Measurements from ENCODE around the gene FSTL3. TPM values are rescaled to one million over a fixed set of nuclear protein-coding genes. Genes with fewer than 3 reads are reported as not detected.
"Not testable (repeated sequence)": the region's sequence is repeated elsewhere in the genome, so short reads cannot be mapped to it uniquely, and the experiment has no call there.

The FSTL3 gene
- total and polyA plus RNA-seq, 2 donors: 3.1 to 12.5 TPM

- H3K27me3 ChIP-seq (ENCODE audit: control insufficient read depth in 2 of 2, insufficient read depth in 1 of 2, low read length in 1 of 2): peaks cover 0 to 3% of the 10 kb centered on the region in 2 donors
- H3K27ac ChIP-seq (ENCODE audit: low read depth in 1 of 2, low read length in 1 of 2): peak overlapping the region; percentile 67 to 73
- 73% methylated on average over 18 of the region's 18 CpGs for WGBS
- peaks cover 4 to 7% of the 10 kb centered on the region in 2 donors for H3K36me3 ChIP-seq (ENCODE audit: control insufficient read depth in 2 of 2, insufficient read depth in 2 of 2, low read length in 1 of 2)
- peaks cover 0 to 27% of the 10 kb centered on the region in 2 donors for H3K9me3 ChIP-seq (ENCODE audit: control insufficient read depth in 2 of 2, insufficient read depth in 1 of 2, low read length in 1 of 2)
- peak overlapping the region; percentile 46 to 95 for H3K4me3 ChIP-seq (ENCODE audit: low read length in 2 of 2)
- peaks cover 25 to 40% of the 10 kb centered on the region in 2 donors for H3K4me1 ChIP-seq (ENCODE audit: control insufficient read depth in 2 of 2, insufficient read depth in 2 of 2, low read length in 2 of 2)
- no peak for DNase-seq (ENCODE audit: low read depth in 6 of 9, low spot score in 9 of 9)
Observed at GRCh38 chr19:663682-664117, 12.5 kb upstream of the FSTL3 start.

DNA sequence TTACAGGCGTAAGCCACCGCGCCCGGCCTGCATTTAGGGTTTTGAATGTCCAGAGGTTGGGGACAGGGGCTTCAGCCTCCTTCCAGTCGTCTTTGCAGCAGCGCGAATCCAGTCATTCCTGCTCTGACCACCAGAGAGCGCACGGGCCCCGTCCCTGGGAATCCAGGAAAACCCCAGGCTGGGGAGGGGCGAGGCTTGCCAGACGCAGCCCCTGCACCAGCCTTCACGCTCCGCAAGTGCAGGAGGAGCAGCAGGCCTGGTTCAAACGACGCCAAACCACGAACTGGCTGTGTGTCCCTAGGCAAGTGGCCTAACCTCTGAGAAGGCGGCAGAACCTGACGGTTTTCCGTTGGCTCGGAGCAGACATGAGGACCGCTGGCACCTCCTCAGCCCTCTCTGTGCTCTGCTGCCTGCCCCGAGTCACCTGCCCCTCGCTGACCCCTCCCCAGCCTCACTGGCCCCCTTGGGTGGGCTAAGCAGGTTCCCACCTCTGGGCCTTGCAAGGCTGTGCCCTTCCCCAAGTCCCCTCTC, 11.2 kb upstream of the FSTL3 start:
- Histone ChIP-seq H3K27ac (ENCODE audit: low read depth in 1 of 2, low read length in 1 of 2) (no peak overlapping the region), H3K9me3 (ENCODE audit: control insufficient read depth in 2 of 2, insufficient read depth in 1 of 2, low read length in 1 of 2) (peaks cover 0 to 27% of the 10 kb centered on the region in 2 donors), H3K36me3 (ENCODE audit: control insufficient read depth in 2 of 2, insufficient read depth in 2 of 2, low read length in 1 of 2) (peaks cover 0 to 2% of the 10 kb centered on the region in 2 donors), H3K27me3 (ENCODE audit: control insufficient read depth in 2 of 2, insufficient read depth in 1 of 2, low read length in 1 of 2) (peaks cover 0 to 9% of the 10 kb centered on the region in 2 donors), H3K4me1 (ENCODE audit: control insufficient read depth in 2 of 2, insufficient read depth in 2 of 2, low read length in 2 of 2) (peaks cover 24 to 34% of the 10 kb centered on the region in 2 donors), H3K4me3 (ENCODE audit: low read length in 2 of 2) (no peak overlapping the region)
- WGBS: 18% methylated on average over 24 of the region's 24 CpGs
- peak in 6 of 9 donors; percentile 49 to 83 (median 70) for DNase-seq (ENCODE audit: low read depth in 6 of 9, low spot score in 9 of 9)

GRCh38 chr19:666985-667573, 9.1 kb upstream of the FSTL3 start:
- DNase-seq (ENCODE audit: low read depth in 6 of 9, low spot score in 9 of 9); H3K36me3 ChIP-seq (ENCODE audit: control insufficient read depth in 2 of 2, insufficient read depth in 2 of 2, low read length in 1 of 2); H3K4me3 ChIP-seq (ENCODE audit: low read length in 2 of 2); H3K27ac ChIP-seq (ENCODE audit: low read depth in 1 of 2, low read length in 1 of 2): not testable (repeated sequence)
- Histone ChIP-seq H3K27me3 (ENCODE audit: control insufficient read depth in 2 of 2, insufficient read depth in 1 of 2, low read length in 1 of 2) (peaks cover 0 to 19% of the 10 kb centered on the region in 2 donors), H3K4me1 (ENCODE audit: control insufficient read depth in 2 of 2, insufficient read depth in 2 of 2, low read length in 2 of 2) (peaks cover 8 to 14% of the 10 kb centered on the region in 2 donors), H3K9me3 (ENCODE audit: control insufficient read depth in 2 of 2, insufficient read depth in 1 of 2, low read length in 1 of 2) (peaks cover 0 to 27% of the 10 kb centered on the region in 2 donors)
- WGBS: 93% methylated on average over 38 of the region's 38 CpGs

- not testable (repeated sequence) for H3K4me1 ChIP-seq (ENCODE audit: control insufficient read depth in 2 of 2, insufficient read depth in 2 of 2, low read length in 2 of 2); DNase-seq (ENCODE audit: low read depth in 6 of 9, low spot score in 9 of 9); H3K36me3 ChIP-seq (ENCODE audit: control insufficient read depth in 2 of 2, insufficient read depth in 2 of 2, low read length in 1 of 2); H3K27ac ChIP-seq (ENCODE audit: low read depth in 1 of 2, low read length in 1 of 2); H3K4me3 ChIP-seq (ENCODE audit: low read length in 2 of 2)
- peaks cover 0 to 24% of the 10 kb centered on the region in 2 donors for H3K9me3 ChIP-seq (ENCODE audit: control insufficient read depth in 2 of 2, insufficient read depth in 1 of 2, low read length in 1 of 2)
- peaks cover 0 to 28% of the 10 kb centered on the region in 2 donors for H3K27me3 ChIP-seq (ENCODE audit: control insufficient read depth in 2 of 2, insufficient read depth in 1 of 2, low read length in 1 of 2)
- WGBS: 35% methylated on average over 12 of the region's 12 CpGs
Observed at GRCh38 chr19:668675-669434, 7.3 kb upstream of the FSTL3 start.

- WGBS: 84% methylated on average over 9 of the region's 9 CpGs
- Histone ChIP-seq H3K4me1 (ENCODE audit: control insufficient read depth in 2 of 2, insufficient read depth in 2 of 2, low read length in 2 of 2) (no peaks in the 10 kb centered on the region), H3K9me3 (ENCODE audit: control insufficient read depth in 2 of 2, insufficient read depth in 1 of 2, low read length in 1 of 2) (peaks cover 0 to 16% of the 10 kb centered on the region in 2 donors), H3K4me3 (ENCODE audit: low read length in 2 of 2) (no peak overlapping the region), H3K27ac (ENCODE audit: low read depth in 1 of 2, low read length in 1 of 2) (no peak overlapping the region), H3K36me3 (ENCODE audit: control insufficient read depth in 2 of 2, insufficient read depth in 2 of 2, low read length in 1 of 2) (no peaks in the 10 kb centered on the region), H3K27me3 (ENCODE audit: control insufficient read depth in 2 of 2, insufficient read depth in 1 of 2, low read length in 1 of 2) (peaks cover 10 to 46% of the 10 kb centered on the region in 2 donors)
- DNase-seq (ENCODE audit: low read depth in 6 of 9, low spot score in 9 of 9): no peak
Observed at GRCh38 chr19:670609-671075, 5.5 kb upstream of the FSTL3 start.

- no peak for DNase-seq (ENCODE audit: low read depth in 6 of 9, low spot score in 9 of 9)
- H3K36me3 ChIP-seq (ENCODE audit: control insufficient read depth in 2 of 2, insufficient read depth in 2 of 2, low read length in 1 of 2): no peaks in the 10 kb centered on the region
- H3K4me1 ChIP-seq (ENCODE audit: control insufficient read depth in 2 of 2, insufficient read depth in 2 of 2, low read length in 2 of 2): peaks cover 2 to 7% of the 10 kb centered on the region in 2 donors
- WGBS: 86% methylated on average over 38 of the region's 38 CpGs
- no peaks in the 10 kb centered on the region for H3K9me3 ChIP-seq (ENCODE audit: control insufficient read depth in 2 of 2, insufficient read depth in 1 of 2, low read length in 1 of 2)
- no peak overlapping the region for H3K27ac ChIP-seq (ENCODE audit: low read depth in 1 of 2, low read length in 1 of 2)
- H3K27me3 ChIP-seq (ENCODE audit: control insufficient read depth in 2 of 2, insufficient read depth in 1 of 2, low read length in 1 of 2): peaks cover 34 to 78% of the 10 kb centered on the region in 2 donors
- no peak overlapping the region for H3K4me3 ChIP-seq (ENCODE audit: low read length in 2 of 2)
Observed at GRCh38 chr19:674282-675151, 1.7 kb upstream of the FSTL3 start.

- H3K9me3 ChIP-seq (ENCODE audit: control insufficient read depth in 2 of 2, insufficient read depth in 1 of 2, low read length in 1 of 2): no peaks in the 10 kb centered on the region
- H3K4me3 ChIP-seq (ENCODE audit: low read length in 2 of 2): no peak overlapping the region
- H3K27me3 ChIP-seq (ENCODE audit: control insufficient read depth in 2 of 2, insufficient read depth in 1 of 2, low read length in 1 of 2): peaks cover 34 to 71% of the 10 kb centered on the region in 2 donors
- 12% methylated on average over 31 of the region's 31 CpGs for WGBS
- no peak overlapping the region for H3K27ac ChIP-seq (ENCODE audit: low read depth in 1 of 2, low read length in 1 of 2)
- DNase-seq (ENCODE audit: low read depth in 6 of 9, low spot score in 9 of 9): no peak
- peaks cover 5 to 14% of the 10 kb centered on the region in 2 donors for H3K4me1 ChIP-seq (ENCODE audit: control insufficient read depth in 2 of 2, insufficient read depth in 2 of 2, low read length in 2 of 2)
- H3K36me3 ChIP-seq (ENCODE audit: control insufficient read depth in 2 of 2, insufficient read depth in 2 of 2, low read length in 1 of 2): no peaks in the 10 kb centered on the region
Observed at GRCh38 chr19:676007-676338, 219 bp upstream of the FSTL3 start.

GRCh38 chr19:677201-677600, 1.0 kb downstream of the FSTL3 start:
- no peak for DNase-seq (ENCODE audit: low read depth in 6 of 9, low spot score in 9 of 9)
- Histone ChIP-seq H3K4me3 (ENCODE audit: low read length in 2 of 2) (no peak overlapping the region), H3K4me1 (ENCODE audit: control insufficient read depth in 2 of 2, insufficient read depth in 2 of 2, low read length in 2 of 2) (peaks cover 5 to 20% of the 10 kb centered on the region in 2 donors), H3K27ac (ENCODE audit: low read depth in 1 of 2, low read length in 1 of 2) (no peak overlapping the region), H3K27me3 (ENCODE audit: control insufficient read depth in 2 of 2, insufficient read depth in 1 of 2, low read length in 1 of 2) (peaks cover 34 to 67% of the 10 kb centered on the region in 2 donors), H3K9me3 (ENCODE audit: control insufficient read depth in 2 of 2, insufficient read depth in 1 of 2, low read length in 1 of 2) (peaks cover 0 to 3% of the 10 kb centered on the region in 2 donors), H3K36me3 (ENCODE audit: control insufficient read depth in 2 of 2, insufficient read depth in 2 of 2, low read length in 1 of 2) (no peaks in the 10 kb centered on the region)
- WGBS: 39% methylated on average over 15 of the region's 15 CpGs
